Left kidney (tissue), 2 donors: ENCODE data around the gene LIPN. TPM values are rescaled to one million over a fixed set of nuclear protein-coding genes. Genes with fewer than 3 reads are reported as not detected.

ENCODE experiments used
- DNase-seq: peaks from one replicate; pipeline ENCODE4 v3.0.0-alpha.2; 2013
- polyA plus RNA-seq: library from polyadenylated mRNA; unstranded; fragments of 120-200 nt; gene quantifications from one replicate; pipeline ENCODE4 v1.2.1, GENCODE V29; 2013; ENCODE audit not compliant: insufficient read length

Gene LIPN
- polyA plus RNA-seq, 1 donor = not detected

DNA sequence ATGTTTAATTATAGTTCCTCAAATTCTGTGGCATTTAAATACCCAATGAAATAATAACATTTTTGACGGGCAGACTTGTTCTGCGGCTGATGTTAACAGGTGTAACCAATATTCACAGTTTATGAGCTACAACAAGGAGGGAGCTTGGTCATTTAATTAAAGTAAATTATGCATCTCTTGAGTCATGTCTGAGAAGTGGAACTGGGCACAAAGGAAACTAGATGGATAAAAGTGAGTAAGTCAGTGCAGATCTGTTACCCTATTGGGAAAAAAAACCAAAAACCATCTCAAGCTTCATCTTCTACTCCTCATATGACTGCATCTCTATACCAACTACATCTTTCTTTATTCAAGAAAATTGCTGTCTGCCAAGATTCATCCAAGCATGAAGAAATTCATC lies 67.9 kb downstream of the LIPN start:
- no peak for DNase-seq

DNA sequence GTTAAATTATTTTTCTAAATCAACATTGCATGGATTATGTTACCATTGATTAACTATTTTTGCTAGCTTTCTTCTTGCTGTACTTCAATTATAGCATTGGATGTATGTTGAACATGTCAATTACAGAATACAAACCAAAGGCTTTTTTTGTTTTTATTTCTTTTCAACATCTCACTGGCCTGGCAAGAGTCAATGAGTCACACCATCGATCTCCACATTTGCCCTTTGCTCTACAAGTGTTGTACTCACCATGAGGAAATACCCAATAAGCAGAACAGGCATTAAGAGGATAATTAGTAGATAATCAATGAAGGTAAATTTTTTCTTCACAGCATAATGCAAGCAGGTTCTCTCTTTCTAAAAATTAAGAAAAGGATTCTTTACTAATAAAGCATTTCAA lies 68.5 kb downstream of the LIPN start:
- no peak for DNase-seq

Other genes starting within 250 kb of the LIPN start
- 15.3 TPM for gene RNLS, start 176.7 kb upstream of the LIPN start, polyA plus RNA-seq
- 0.10 TPM for gene LIPJ, start 173.3 kb upstream of the LIPN start, polyA plus RNA-seq
- 0.47 TPM for gene LIPF, start 95.6 kb upstream of the LIPN start, polyA plus RNA-seq
- not detected for gene LIPK, start 53.8 kb upstream of the LIPN start, polyA plus RNA-seq
- gene LIPM, start 42.7 kb downstream of the LIPN start, polyA plus RNA-seq = not detected
- 0.28 TPM for gene ANKRD22, start 91.8 kb downstream of the LIPN start, polyA plus RNA-seq
- 2.3 TPM for gene STAMBPL1, start 120.2 kb downstream of the LIPN start, polyA plus RNA-seq
- gene ACTA2, start 192.8 kb downstream of the LIPN start, polyA plus RNA-seq = 158 TPM
- gene FAS, start 230.8 kb downstream of the LIPN start, polyA plus RNA-seq = 13.4 TPM